KOPT-K1 (cell line): ENCODE data around the gene FOXP2.

Experiments used
- H3K27ac ChIP-seq: fragments of 200-600 bp; sonication (generic); 2 replicates; pipeline ENCODE4 v1.5.1; 2016; ENCODE audit warnings: antibody characterized with exemption, mild to moderate bottlenecking, low read depth, low read length; ENCODE audit not compliant: poor library complexity, severe bottlenecking
- H3K36me3 ChIP-seq: fragments of 200-600 bp; sonication (generic); 2 replicates; pipeline ENCODE4 v1.5.1; 2017; ENCODE audit warnings: antibody characterized with exemption, mild to moderate bottlenecking, low read length, moderate library complexity; ENCODE audit not compliant: insufficient read depth
- H3K9me3 ChIP-seq: fragments of 200-600 bp; sonication (generic); 2 replicates; pipeline ENCODE4 v1.5.1; 2017; ENCODE audit warnings: antibody characterized with exemption, low read length, mild to moderate bottlenecking; ENCODE audit not compliant: insufficient read depth, poor library complexity, severe bottlenecking

Gene FOXP2

GRCh38 chr7:114630201-114630990, 215.8 kb downstream of the FOXP2 start:
- H3K9me3 ChIP-seq = no peaks in the 10 kb centered on the region
- H3K27ac ChIP-seq = no peak overlapping the region
- no peaks in the 10 kb centered on the region for H3K36me3 ChIP-seq

- Histone ChIP-seq H3K36me3 (no peaks in the 10 kb centered on the region), H3K27ac (no peak overlapping the region), H3K9me3 (no peaks in the 10 kb centered on the region)
Observed at GRCh38 chr7:114631249-114631822, 216.7 kb downstream of the FOXP2 start.

- Histone ChIP-seq H3K27ac (no peak overlapping the region), H3K36me3 (no peaks in the 10 kb centered on the region), H3K9me3 (no peaks in the 10 kb centered on the region)
Observed at GRCh38 chr7:114639451-114639850, 224.8 kb downstream of the FOXP2 start.

- Histone ChIP-seq H3K9me3 (no peaks in the 10 kb centered on the region), H3K27ac (no peak overlapping the region), H3K36me3 (no peaks in the 10 kb centered on the region)
Observed at GRCh38 chr7:114644455-114644854, 229.8 kb downstream of the FOXP2 start.

- Histone ChIP-seq H3K36me3 (no peaks in the 10 kb centered on the region), H3K27ac (no peak overlapping the region), H3K9me3 (no peaks in the 10 kb centered on the region)
Observed at GRCh38 chr7:114645451-114645850, 230.8 kb downstream of the FOXP2 start.

- Histone ChIP-seq H3K9me3 (no peaks in the 10 kb centered on the region), H3K27ac (no peak overlapping the region), H3K36me3 (no peaks in the 10 kb centered on the region)
Observed at GRCh38 chr7:114647518-114647917, 232.9 kb downstream of the FOXP2 start.

- Histone ChIP-seq H3K27ac (no peak overlapping the region), H3K36me3 (no peaks in the 10 kb centered on the region), H3K9me3 (no peaks in the 10 kb centered on the region)
Observed at GRCh38 chr7:114648117-114648516, 233.5 kb downstream of the FOXP2 start.

- no peaks in the 10 kb centered on the region for H3K9me3 ChIP-seq
- no peaks in the 10 kb centered on the region for H3K36me3 ChIP-seq
- H3K27ac ChIP-seq = no peak overlapping the region
Observed at GRCh38 chr7:114648680-114649079, 234.1 kb downstream of the FOXP2 start.

GRCh38 chr7:114649689-114650088, 235.1 kb downstream of the FOXP2 start:
- Histone ChIP-seq H3K9me3 (no peaks in the 10 kb centered on the region), H3K36me3 (no peaks in the 10 kb centered on the region), H3K27ac (no peak overlapping the region)

- Histone ChIP-seq H3K36me3 (no peaks in the 10 kb centered on the region), H3K27ac (no peak overlapping the region), H3K9me3 (no peaks in the 10 kb centered on the region)
Observed at GRCh38 chr7:114650491-114650890, 235.9 kb downstream of the FOXP2 start.

GRCh38 chr7:114652041-114652440, 237.4 kb downstream of the FOXP2 start:
- no peaks in the 10 kb centered on the region for H3K9me3 ChIP-seq
- H3K36me3 ChIP-seq = no peaks in the 10 kb centered on the region
- no peak overlapping the region for H3K27ac ChIP-seq

- no peaks in the 10 kb centered on the region for H3K9me3 ChIP-seq
- no peak overlapping the region for H3K27ac ChIP-seq
- no peaks in the 10 kb centered on the region for H3K36me3 ChIP-seq
Observed at GRCh38 chr7:114653364-114654088, 238.9 kb downstream of the FOXP2 start.

- no peaks in the 10 kb centered on the region for H3K9me3 ChIP-seq
- no peak overlapping the region for H3K27ac ChIP-seq
Observed at GRCh38 chr7:114656466-114656865, 241.9 kb downstream of the FOXP2 start.

GRCh38 chr7:114657279-114657678, 242.7 kb downstream of the FOXP2 start:
- Histone ChIP-seq H3K36me3 (no peaks in the 10 kb centered on the region), H3K27ac (no peak overlapping the region), H3K9me3 (no peaks in the 10 kb centered on the region)

More at GRCh38 chr7:114656466-114656865, 241.9 kb downstream of the FOXP2 start:
- H3K36me3 ChIP-seq = no peaks in the 10 kb centered on the region

- no peaks in the 10 kb centered on the region for H3K9me3 ChIP-seq
- no peaks in the 10 kb centered on the region for H3K36me3 ChIP-seq
- H3K27ac ChIP-seq = no peak overlapping the region
Observed at GRCh38 chr7:114658216-114658615, 243.6 kb downstream of the FOXP2 start.
